GM19099 (cell line): ENCODE data around the gene TBL2.

Source experiments
- POLR2A ChIP-seq: IDR thresholded peaks from 3 replicates; pipeline ENCODE4 v1.6.1; 2011; ENCODE audit warnings: low read depth; ENCODE audit not compliant: insufficient read length; ENCODE audit errors: extremely low read depth

The TBL2 gene, protein sequence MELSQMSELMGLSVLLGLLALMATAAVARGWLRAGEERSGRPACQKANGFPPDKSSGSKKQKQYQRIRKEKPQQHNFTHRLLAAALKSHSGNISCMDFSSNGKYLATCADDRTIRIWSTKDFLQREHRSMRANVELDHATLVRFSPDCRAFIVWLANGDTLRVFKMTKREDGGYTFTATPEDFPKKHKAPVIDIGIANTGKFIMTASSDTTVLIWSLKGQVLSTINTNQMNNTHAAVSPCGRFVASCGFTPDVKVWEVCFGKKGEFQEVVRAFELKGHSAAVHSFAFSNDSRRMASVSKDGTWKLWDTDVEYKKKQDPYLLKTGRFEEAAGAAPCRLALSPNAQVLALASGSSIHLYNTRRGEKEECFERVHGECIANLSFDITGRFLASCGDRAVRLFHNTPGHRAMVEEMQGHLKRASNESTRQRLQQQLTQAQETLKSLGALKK

DNA sequence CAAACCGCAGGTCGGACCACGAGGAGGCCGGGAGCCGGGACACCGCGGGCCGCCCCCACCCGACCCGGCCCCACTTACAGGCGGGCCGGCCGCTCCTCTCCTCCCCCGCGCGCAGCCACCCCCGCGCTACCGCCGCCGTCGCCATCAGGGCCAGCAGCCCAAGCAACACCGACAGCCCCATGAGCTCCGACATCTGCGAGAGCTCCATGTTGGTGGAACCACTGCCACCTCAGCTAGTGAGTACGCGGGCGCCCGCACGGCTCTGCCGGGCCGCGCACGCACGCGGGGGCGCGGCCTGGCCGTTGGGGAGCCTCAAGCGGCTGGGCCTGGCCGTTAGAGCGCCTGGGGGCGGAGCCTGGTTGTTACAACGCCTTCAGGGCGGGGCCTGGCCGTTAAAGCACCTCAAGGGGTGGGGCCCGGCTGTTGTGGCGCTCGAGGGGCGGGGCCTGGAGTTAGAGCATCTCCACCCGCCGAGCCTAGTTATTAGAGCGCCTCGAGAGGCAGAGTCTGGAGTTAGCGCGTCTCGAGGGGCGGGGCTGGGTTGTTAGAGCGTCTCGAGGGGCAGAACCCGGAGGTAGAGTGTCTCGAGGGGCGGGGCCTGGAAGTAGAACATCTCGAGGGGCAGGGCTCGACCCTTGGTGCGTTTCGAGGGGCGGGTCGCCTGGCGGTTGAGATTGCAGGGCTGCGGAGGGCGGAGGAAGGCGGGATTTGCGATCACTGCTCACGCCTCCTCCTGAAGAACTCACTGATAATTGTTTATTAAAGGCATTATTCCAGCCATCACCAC is at the start of gene TBL2:
Gene TBL2, minus strand, starts transcription at position 238 of the 787 bp plus-strand sequence. Its CDS starts 30 bp downstream, at position 208.
- peak; percentile 98 for TF ChIP-seq POLR2A

DNA sequence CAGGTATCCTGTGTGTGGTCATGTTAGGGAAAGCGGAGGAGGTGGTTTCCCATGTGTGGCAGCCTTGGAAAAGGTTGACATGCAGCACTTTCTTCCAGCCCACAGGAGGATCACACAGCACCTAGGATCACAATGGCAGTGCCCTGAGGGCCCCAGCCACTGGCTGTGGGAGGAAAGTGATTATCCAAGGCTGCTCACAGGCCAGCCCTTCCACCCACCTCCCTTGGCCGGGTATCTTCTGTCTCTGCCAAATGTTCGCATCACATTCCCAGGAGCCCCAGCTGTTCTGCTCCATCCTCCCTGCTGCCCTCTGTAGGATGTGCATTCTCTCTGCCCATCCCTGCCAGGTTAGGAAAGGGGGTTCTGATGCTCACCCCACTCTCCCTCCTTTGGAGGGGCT is 48.4 kb upstream of the TBL2 start:
- TF ChIP-seq POLR2A: no peak

GRCh38 chr7:73625276-73625675 is 46.9 kb upstream of the TBL2 start:
- TF ChIP-seq POLR2A: no peak

GRCh38 chr7:73624669-73625001 is 46.3 kb upstream of the TBL2 start:
- TF ChIP-seq POLR2A: no peak

GRCh38 chr7:73623798-73624668 is 45.7 kb upstream of the TBL2 start, which contains the start of gene MLXIPL:
TSS of gene MLXIPL (minus strand) at chr7:73624522. CDS start at chr7:73624492, 30 bp downstream.
- TF ChIP-seq POLR2A: no peak

- TF ChIP-seq POLR2A: no peak
Measured at GRCh38 chr7:73622909-73623797, 44.8 kb upstream of the TBL2 start.

DNA sequence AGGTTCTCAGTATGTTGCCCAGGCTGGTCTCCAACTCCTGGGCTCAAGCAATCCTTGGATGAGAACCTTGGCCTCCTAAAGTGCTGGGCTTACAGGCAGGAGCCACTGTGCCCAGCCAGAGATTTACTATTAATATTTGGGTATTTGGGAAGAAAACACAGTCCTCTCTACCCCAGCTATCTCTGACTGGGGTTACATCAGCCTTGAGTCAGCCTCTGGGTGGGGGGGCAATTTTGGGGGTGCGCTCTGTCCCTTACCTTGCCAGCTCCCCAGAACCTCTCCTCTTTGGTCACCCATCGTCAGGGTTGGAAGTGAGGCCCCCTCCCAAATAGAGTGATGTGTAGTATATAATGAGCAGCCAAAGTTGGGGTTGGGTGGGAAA is 44.1 kb upstream of the TBL2 start:
- TF ChIP-seq POLR2A: no peak

- no peak for TF ChIP-seq POLR2A
Measured at GRCh38 chr7:73621168-73622063, 43.0 kb upstream of the TBL2 start.

- TF ChIP-seq POLR2A: no peak
Measured at GRCh38 chr7:73618538-73618937, 40.2 kb upstream of the TBL2 start.

- TF ChIP-seq POLR2A: no peak
Measured at GRCh38 chr7:73615886-73616285, 37.5 kb upstream of the TBL2 start.

GRCh38 chr7:73613954-73614735 is 35.8 kb upstream of the TBL2 start:
- TF ChIP-seq POLR2A: no peak

GRCh38 chr7:73612598-73613269 is 34.4 kb upstream of the TBL2 start:
- no peak for TF ChIP-seq POLR2A
